NCI-H524 treated with DMSO at 0.1 percent for 48 hours (cell line): Measurements from ENCODE around the gene KAZN.

Experiments
- DNase-seq: peaks from one replicate; lab custom pipeline; 2025; lab: John Stamatoyannopoulos, UW

KAZN gene

DNA sequence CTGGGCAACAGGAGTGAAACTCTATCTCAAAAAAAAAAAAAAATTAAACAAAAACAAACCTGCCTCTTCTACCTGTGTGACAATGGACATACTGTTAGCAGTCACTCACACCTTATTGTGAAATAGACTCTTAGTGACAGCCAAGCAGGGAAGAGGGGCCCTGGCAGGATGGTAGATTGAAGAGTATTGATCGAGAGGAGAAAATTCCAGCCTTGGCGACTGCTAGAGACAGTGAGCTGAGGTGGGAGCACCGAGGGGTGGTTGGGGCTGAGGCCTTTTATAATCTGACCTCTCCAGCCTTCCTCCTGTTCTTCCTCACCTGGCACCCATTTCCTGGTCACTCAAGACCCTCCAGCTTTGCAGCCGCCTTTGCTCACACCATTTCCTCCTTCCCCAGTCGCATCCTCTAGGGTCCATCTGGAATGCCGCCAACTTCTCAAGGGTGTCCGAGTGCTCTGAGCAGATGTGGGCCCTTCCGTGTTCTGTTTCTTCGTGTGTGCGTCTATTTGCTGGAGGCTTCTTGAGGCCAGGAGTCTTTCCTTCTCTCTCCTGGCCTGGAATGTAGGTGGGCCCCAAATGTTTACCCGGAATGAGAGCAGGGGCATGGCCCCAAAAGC lies 358.2 kb downstream of the KAZN start:
- DNase-seq: no peak

DNA sequence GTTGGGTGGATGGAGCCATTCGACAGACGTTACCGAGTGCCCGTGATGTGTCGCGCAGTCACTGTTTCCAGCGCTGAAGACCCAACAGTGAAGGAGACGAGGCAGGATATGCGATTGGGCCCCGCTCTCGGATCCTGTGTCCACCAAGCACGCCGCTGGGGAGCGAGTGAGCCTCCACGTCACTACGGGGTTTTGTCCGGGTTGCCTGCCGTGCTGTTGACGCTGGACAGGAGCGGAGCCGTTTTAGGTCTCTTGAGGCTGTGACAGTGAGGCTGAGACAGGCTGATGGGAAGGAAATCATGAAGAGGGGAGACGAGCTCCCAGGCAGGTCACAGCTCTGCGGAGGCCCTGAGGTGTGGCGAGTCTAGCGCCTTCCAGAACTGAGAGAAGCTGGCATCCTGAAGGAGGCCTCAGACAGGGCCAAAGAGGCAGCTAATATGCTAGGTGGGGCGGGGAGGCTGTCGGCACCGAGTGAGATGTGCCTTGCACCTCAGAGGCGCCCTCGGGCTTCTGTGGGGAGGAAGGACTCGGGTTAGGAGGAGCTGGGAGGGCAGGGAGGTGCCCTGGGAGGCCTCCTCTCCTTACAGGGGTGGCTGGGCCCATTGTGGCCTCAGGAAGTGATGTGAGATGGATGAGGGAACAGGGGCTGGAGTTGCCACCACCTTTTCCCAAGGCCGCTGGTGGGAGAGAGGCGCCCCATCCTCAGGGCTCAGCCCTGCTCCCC lies 359.1 kb downstream of the KAZN start:
- no peak for DNase-seq

DNA sequence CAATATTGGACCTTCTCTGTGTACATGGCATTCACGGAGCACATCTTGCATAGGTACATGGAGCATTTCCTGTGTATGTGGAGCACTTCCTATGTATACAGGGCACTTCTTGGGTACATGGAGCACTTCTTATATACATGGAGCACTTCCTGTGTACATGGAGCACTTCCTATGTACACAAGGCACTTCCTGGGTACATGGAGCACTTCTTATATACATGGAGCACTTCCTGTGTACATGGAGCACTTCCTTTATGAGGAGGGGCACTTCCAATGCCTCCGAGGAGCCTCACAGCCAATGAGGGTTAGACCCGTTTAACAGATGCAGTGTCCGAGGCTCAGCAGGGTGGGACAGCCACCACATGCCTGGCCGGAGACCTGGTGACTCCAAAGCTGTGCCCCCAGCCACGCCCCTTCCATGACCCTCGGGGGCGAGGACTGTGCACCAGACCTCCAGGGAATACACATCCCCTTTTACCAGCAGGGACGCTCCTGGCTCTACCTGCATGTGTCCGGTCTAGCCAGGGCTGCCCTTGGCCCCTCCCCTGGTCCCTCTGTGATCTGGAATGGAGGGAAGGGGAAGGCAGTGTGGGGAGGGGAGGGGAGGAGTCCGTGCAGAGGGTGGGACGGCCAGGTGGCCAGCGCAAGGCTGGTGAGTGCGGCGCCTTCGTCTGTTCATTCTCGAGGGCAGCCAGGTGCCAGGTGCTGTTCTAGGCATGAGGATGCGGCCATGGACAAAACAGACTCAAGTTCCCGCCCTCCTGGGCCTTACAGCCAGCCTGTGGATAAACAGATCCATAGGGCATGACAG lies 360.0 kb downstream of the KAZN start:
- DNase-seq: no peak

DNA sequence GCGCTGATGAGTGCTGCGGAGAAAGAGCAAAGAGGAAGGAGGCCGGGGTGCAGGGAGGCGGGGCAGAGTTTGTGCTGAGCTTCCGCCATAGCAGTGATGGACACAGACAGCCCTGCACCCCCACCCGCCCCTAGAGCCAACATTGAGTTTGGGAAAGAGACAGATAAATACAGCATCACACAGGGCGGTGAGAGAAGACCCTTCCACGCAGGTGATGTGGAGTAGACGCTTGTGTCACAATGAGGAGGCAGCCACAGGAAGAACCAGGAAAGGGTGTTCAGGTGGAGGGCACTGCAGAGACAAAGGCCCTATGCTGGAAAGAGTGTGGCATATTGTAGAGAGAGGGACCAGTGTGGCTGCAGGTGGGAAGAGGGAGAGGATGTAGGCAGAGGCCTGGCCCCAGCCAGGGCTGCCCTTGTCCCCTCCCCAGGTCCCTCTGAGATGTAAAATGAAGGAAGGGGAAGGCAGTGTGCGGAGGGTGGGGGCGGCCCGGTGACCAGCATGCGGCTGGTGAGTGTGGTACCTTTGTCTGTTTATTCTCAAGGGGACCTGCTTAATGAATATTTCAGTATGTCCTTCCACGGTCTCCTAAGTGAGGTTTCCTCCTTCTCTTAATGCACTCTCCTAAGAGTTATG lies 360.7 kb downstream of the KAZN start:
- DNase-seq: no peak

DNA sequence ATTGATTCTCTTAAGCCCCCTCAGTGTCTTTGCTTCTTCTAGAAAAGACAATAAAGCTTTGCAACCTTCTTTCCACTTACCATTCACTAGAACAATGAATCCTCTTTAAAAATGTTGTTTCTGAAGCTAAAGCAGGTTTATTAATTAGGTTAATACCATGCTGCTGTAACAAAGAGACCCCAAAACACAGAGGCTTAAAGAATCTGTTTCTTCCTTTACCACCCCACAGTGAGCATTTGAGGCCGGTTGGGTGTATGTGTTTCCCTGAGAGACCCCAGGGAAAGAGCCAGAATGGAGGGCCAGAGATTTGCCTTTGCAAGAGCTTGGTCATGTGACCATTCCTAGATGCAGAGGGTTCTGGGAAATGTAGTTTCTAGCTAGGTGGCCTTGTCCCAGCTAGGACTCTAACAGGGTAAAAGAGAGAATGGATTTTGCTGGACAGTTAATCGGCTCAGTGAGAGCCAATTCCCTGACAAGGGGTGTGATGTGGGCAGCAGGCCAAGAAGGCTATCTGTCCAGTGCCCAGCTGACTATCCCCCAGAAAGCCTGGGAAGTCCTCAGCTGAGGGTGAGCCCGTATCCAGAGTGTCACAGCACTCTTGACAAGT lies 363.3 kb downstream of the KAZN start:
- DNase-seq: no peak

DNA sequence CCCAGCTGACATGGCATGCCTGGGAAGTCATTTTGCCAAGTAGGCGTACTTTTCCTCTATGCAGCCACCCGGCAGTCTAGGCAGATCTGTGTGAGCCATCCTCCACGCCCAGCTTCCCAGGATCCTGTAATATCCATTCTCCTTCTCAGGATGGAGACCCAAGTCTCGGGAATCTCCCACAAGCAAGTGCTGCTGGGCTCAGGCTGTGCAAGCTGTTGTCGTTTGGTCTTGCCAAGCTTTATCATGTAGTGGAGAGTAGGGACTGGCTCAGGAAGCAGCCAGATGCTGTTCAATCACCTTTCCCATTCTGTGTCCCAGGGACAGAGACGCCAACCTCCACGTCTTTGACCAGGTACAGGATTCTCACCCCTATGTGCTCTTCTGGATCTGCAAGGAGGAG lies 363.9 kb downstream of the KAZN start:
- no peak for DNase-seq

DNA sequence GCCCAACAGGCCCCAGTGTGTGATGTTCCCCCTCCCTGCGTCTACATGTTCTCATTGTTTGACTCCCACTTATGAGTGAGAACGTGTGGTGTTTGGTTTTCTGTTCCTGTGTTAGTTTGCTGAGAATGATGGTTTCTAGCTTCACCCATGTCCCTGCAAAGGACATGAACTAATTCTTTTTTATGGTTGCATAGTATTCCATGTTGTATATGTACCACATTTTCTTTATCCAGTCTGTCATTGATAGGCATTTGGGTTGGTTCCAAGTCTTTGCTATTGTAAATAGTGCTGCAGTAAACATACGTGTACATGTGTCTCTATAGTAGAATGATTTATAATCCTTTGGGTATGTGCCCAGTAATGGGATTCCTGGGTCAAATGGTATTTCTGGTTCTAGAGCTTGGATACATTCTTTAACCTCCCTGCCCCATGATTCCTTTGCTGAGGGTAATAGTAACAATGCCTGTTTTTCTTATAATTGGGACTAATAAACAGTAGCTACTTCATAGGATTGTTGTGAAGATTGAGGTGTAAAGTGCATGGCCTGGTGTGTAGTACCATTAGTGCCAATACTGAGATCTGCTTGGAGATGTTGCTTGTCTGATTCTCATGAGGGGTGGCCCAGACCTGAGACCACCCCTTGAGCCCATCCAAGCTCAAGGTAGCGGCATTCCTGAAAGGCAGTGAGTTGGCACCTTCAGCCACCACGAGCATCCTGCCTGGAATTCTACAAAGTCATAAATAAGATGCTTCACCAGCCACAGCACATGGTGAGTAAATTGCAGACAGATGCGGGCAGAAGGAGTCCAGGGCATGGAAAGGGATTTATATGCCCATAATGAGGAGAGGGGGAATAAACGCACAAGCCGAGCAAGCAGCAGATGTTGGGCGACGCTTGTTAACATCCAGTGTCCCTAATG lies 365.6 kb downstream of the KAZN start:
- peak; percentile 59 for DNase-seq

DNA sequence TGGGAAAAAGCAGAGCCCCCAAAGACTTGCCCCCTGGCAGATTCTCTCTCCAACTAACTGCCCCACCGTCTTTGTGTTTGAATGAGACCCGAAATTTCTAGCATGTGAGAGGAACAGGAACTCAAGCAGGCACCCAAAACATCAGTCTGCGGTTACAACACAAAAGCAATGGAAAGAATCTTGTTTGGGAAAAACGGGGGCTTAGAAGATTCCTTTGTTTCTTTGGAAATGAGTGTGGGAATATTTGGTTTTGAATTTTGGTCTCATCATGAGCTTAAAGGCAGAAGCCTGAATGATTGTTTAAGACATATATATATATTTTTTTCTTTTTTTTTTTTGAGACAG lies 366.2 kb downstream of the KAZN start:
- DNase-seq: no peak

DNA sequence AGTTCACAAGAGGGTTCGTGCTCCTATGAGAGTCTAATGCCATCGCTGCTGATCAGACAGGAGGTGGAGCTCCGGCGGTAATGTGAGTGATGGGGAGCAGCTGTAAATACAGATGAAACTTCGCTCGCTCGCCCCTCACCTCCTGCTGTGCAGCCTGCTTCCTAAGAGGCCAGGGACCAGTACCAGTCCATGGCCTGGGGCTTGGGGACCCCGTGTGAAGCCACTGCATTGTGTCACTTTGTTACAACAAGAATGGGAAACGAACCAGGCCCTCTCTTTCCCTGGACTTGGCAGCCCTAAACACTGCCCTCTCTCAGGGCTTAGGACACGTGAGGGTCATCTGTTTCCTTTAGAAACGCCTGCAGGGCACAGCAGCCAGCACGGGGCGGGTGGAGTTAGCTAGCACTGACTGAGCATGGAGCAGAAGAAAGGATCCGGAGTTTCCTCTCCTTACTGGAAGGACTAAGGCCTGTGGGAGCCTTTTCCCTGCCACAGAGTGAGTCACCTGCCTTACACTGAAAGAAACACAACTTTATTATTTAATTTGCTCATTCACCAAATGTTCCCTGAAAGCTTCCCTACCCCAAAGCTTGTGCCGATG lies 369.9 kb downstream of the KAZN start:
- no peak for DNase-seq

DNA sequence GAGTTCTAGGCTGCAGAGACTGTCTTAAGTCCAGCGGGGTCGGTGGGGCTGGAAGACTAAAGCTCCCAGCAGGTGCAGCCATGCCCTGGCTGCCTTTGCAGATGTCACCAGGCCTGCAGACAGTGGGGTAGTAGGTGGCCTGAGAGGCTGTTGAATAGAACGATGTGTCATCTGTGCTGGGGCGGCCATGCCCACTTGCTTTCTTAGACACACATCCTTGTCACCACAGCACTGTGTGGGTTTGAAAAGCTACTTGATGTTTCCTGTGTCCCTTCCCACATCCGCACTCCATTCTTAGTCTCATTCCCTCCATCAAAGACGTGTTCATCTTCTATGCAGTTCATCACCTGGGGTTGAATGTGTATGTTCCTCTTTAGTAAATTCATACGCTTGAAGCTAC lies 370.5 kb downstream of the KAZN start:
- DNase-seq: no peak

DNA sequence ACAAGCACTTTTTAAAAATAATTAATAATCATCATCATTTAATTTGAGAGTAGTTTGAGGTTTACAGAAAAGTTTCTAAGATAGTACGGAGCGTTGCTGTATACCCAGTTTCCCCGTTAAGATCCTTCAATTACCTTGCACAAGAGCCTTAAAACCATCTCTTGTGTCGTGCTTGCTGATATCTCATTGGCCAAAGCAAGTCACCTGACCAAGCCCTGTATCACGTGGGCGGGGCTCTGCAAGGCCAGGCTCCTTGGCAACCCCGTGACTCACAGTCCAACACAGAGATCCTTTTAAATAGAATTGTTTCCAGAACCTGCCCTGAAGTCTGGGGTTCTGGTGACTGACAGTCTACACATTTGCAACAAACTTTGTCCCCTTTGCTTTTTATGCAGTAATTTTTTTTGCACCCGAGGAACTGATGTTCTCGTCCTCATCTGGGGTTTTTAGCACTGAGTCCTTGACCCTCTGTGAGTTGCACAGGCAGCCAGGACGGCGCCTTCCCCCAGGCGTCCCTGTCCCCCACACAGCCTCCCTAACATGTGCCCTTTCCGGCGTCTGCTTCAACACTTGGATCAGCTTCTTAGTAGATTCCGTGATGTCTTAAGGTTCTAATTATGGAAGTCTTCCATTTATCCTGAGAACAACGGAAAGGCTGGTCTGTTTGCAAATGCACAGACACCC lies 371.8 kb downstream of the KAZN start:
- no peak for DNase-seq

DNA sequence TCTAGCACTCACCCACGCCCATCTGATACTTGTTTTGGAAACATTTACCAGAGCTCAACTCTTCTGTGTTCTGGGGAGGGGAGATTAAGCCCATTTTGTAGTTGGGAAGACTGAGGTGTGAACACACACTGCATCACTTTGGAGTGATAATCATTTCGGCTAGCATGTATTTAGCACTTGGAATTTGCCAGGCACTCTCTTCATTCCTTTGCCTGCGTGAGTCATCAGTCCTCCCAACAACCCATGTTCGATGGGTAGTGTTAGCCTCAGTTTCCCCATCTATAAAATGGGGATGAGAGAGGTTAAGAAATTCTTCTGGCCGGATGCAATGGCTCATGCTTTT lies 372.3 kb downstream of the KAZN start:
- DNase-seq: no peak

DNA sequence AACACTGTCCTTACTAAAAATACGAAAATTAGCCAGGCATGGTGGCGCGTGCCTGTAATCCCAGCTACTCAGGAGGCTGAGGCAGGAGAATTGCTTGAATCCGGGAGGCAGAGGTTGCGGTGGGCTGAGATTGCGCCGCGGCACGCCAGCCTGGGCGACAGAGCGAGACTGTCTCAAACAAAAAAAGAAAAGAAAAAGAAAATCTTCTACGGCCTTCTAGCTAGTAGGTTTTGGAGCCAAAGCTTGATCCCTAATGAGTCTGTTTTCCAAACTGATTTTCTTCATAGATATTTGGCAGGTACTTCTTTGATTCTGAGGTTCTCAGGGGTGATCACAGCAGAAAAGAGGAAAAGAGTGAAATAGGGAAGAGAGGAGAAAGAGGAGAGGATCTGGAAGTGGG lies 372.7 kb downstream of the KAZN start:
- no peak for DNase-seq

DNA sequence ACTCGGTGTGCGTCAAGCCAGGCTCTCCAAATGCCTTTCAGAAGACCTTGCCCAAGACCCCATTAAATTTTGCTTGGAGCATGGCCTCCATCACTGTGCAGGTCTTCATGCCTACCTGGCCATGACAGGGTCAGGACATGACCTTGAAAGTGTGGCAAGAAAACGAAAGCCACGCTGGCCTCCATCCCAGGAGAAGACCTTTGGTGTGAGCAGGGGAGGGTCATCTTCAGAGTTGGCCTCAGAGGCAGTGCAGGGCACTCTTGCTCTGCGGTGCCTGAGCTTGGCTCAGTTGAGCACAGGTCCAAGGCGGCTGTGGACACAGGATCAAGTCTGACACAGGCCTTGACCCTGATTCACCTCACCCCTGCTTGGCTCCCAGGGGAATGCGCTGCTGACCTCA lies 373.6 kb downstream of the KAZN start:
- DNase-seq: no peak

DNA sequence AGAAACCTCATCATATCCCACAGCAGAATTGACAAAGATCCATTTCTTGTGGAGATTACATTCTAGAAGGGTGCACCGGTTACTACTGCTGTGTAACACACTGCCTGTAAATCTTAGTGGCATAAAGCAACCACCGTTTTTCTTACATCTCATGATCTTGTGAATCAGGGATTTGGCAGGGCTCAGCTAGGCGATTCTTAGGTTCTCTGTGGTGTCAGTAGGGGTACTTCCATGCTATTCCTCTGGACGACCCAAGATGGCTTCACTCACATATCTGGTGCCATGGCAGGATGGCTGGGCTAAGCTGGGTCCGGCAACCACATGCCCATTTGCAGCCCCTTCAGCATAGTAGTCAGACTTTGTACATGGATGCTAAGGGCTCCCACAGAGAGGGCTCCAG lies 375.3 kb downstream of the KAZN start:
- no peak for DNase-seq

DNA sequence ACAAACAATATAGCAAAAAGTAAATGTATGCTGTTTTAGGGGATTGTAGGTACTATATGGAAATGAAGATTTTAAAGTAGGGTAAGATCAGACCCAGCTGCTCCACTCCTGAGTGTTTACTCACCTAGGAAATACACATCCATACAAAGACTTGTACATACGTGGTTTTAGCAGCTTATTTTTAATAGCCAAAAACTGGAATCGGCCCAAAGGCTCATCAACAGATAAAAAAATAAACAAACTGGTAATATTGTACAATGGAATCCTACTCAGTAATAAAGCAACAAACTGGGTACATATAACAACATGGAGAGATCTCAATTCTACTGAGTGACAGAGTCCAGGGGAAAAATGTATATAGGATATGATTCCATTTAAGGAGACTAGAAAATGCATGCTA lies 375.9 kb downstream of the KAZN start:
- DNase-seq: no peak

DNA sequence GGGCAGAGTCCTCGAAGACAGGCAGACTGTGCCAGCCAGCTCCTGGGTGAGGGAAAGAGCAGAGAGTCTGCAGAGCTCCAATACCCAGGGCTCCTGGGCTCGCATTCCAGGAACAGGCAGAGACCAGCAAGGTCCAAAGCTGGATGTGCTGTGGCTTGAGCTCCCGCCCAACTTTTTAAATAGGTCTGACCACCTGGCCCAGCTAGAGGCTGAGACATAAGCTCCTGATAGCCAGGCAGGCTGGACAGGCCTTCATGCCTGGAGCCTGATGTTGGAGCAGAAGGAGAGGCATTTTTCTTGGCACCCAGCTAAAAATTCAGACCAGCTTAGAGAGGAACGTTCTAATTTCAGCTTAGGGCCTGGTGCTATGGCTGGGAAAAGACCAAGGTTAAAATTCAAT lies 376.6 kb downstream of the KAZN start:
- no peak for DNase-seq

DNA sequence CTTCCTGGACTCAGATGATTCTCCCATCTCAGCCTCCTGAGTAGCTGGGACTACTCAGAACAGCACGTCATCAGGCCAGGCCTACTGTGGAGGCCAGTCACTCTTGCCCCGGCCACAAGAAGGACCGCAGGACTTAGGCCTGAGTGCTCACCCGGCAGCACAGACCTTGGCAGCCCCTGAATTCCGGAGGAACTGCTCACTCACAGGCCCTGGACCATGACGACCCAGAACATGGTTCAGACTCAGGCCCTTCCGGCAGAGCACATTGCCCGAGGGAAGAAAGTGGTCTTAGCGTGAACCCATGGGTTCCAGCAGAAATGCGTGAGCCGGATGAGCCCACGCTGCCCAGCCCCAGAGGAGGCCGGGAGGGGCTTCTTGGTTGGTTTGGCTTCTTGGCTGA lies 377.8 kb downstream of the KAZN start:
- no peak for DNase-seq

DNA sequence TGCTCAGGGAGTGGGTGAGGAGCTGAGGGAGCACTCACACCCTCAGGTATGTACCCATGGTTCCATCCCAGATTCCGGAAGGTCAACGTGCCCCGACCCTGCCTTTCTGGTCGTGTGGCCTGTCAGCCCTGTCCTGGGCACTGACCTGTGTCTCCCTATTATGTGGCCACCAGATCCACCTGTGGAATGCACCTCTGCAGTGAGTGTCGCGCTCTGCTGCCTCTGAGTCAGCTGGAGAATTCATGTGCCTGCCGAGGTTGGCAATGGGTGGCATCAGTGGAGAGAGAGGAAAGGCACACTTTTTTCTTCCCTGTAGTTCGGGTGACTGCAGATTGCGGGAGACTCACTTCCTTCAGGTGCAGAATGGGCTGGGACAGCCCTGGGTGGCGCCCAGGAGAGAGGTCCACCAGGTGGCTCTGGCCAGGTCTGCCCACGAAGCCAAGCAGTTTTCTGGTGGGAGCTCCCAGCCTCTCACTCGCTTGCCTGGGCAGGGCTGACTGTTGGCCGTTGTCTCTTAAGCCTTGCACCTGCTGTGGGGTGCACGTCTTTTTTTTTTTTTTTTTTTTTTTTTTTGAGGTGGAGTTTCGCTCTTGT lies 378.9 kb downstream of the KAZN start:
- no peak for DNase-seq

DNA sequence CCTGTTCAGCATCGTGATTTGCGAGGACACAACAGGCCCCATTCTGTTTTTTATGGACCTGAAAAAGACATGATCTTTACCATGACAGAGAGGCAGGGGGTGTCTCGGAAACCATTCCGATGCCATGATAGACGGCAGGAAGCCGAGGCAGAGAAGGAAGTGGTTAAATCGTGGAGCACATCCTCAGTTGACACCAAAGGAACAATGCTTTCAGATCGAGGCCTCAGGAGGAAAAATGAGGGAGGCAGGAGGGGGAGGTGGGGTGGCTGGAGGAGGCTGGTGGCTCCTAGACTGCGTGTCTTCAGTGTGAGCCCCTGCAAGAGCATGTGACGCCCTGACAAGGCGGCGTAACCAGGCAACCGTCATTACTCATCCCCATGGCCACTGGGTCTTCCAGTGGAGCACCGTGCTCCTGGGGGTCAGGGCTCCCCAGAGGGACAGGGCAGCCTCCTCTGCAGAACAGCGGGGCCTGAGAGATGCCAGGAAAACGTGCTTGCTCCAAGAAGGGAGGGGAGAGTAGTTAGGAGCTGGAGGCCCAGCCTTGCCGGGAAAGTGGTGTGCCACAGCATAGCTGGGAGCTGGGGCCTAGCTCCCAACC lies 382.2 kb downstream of the KAZN start:
- no peak for DNase-seq
